Psoas muscle (tissue), 8 donors: ENCODE results near the gene PRKN. TPM values are rescaled to one million over a fixed set of nuclear protein-coding genes. Genes with fewer than 3 reads are reported as not detected.

ENCODE experiments used
- ATAC-seq, 4 donors: fragments of 200-7000 bp; cut with Tn5 transposase; one replicate each; pipeline ENCODE4 v1.9.1; 2020; ENCODE audit warnings: moderate library complexity in 3 of 4, mild to moderate bottlenecking in 2 of 4
- DNase-seq, 2 donors: peaks; one replicate each; pipeline ENCODE4 v3.0.0-alpha.2; 2020
- H3K27ac ChIP-seq: fragments of 200-600 bp; one replicate; pipeline ENCODE4 v1.8.0; 2022
- H3K27me3 ChIP-seq, 3 donors: fragments of 200-600 bp in 1 of 3; one replicate each; pipeline versions ENCODE4 v1.6.1 to v1.8.0; 2013 to 2022; ENCODE audit warnings: low read length in 2 of 3, mild to moderate bottlenecking in 2 of 3, moderate library complexity in 1 of 3; ENCODE audit not compliant: insufficient read depth in 3 of 3
- H3K36me3 ChIP-seq, 2 donors: fragments of 200-600 bp in 1 of 2; one replicate each; pipeline versions ENCODE4 v1.6.1 to v1.8.0; 2013 to 2022; ENCODE audit warnings: low read depth in 1 of 2, mild to moderate bottlenecking in 1 of 2, moderate library complexity in 1 of 2; ENCODE audit not compliant: insufficient read depth in 1 of 2
- H3K4me1 ChIP-seq: fragments of 200-600 bp; one replicate; pipeline ENCODE4 v1.8.0; 2022
- H3K4me3 ChIP-seq: fragments of 200-600 bp; one replicate; pipeline ENCODE4 v1.8.0; 2022; ENCODE audit warnings: mild to moderate bottlenecking
- H3K9me3 ChIP-seq: fragments of 200-600 bp; one replicate; pipeline ENCODE4 v1.8.0; 2022
- CTCF ChIP-seq: fragments of 200-600 bp; IDR thresholded peaks from one replicate; pipeline ENCODE4 v1.8.0; 2022; ENCODE audit warnings: antibody characterized with exemption
- WGBS, 3 donors: extraction: QIAGEN DNeasy Blood & Tissue Kit; methylation state at CpG; one replicate each; pipeline versions ENCODE4 v1.1.6 to v1.1.7; 2013; 5-methylcytosine and 5-hydroxymethylcytosine counted together
- intact Hi-C, 2 donors: fragments of 100-400 bp; cut with DNase I; formaldehyde crosslinking; loops; one replicate each; pipeline versions ENCODE4 v1.11.0 to v1.14.2; 2022
- polyA plus RNA-seq, 3 donors: library from polyadenylated mRNA; stranded (reverse); fragments of 200-250 nt; gene quantifications; one replicate each; pipeline ENCODE4 v1.2.3, GENCODE V29; 2013
- total RNA-seq, 4 donors: library from RNA; stranded (reverse); fragmentation: NEBNext Ultra II Directional in 2 of 4; extraction: Animal tissue kit (Norgen Biotek cat#: 25700) in 2 of 4; gene quantifications; one replicate each; pipeline versions ENCODE4 v1.2.1 to v1.2.4, GENCODE V29; 2021 to 2023
- donor health status: healthy with polysubstance abuse.
- donor health status: DM: no; HTN: no; CAD: no; lungs with moderate emphysema.
- donor health status: Bipolar disorder and iron deficiency.
- donor health status: healthy.
- donor health status: DM: yes; HTN: yes; CAD: no.
- donor health status: DM: no; HTN: no; CAD: no.
- donor health status: DM: no; HTN: no; CAD: no.
- donor health status: DM: yes; HTN: yes; CAD: no.

The PRKN gene
- total and polyA plus RNA-seq, 7 donors = 1.5 to 19.5 (median 11.7) TPM

- H3K27me3 ChIP-seq = no peaks in the 10 kb centered on the region
- intact Hi-C loops = no loop called here
- no peak overlapping the region for H3K4me3 ChIP-seq
- WGBS, 3 donors = 84 to 87% (median 86%) methylated on average over 5 of the region's 5 CpGs
- H3K27ac ChIP-seq = no peak overlapping the region
- no peaks in the 10 kb centered on the region for H3K9me3 ChIP-seq
- H3K36me3 ChIP-seq = no peaks in the 10 kb centered on the region
- no peak for ATAC-seq
- no peak for DNase-seq
- peaks cover 8% of the 10 kb centered on the region for H3K4me1 ChIP-seq
- TF ChIP-seq CTCF = no peak
Measured at GRCh38 chr6:162685586-162685985, 42.0 kb downstream of the PRKN start.

- Histone ChIP-seq H3K4me1 (peaks cover 7% of the 10 kb centered on the region), H3K27me3 (no peaks in the 10 kb centered on the region), H3K4me3 (no peak overlapping the region), H3K27ac (no peak overlapping the region), H3K9me3 (no peaks in the 10 kb centered on the region), H3K36me3 (no peaks in the 10 kb centered on the region)
- ATAC-seq = no peak
- intact Hi-C loops = no loop called here
- 70 to 80% (median 75%) methylated on average over 3 of the region's 3 CpGs for WGBS, 3 donors
- TF ChIP-seq CTCF = no peak
- DNase-seq = no peak
Measured at GRCh38 chr6:162684961-162685360, 42.6 kb downstream of the PRKN start.

GRCh38 chr6:162684052-162684451, 43.5 kb downstream of the PRKN start:
- Histone ChIP-seq H3K4me3 (no peak overlapping the region), H3K27ac (no peak overlapping the region), H3K36me3 (no peaks in the 10 kb centered on the region), H3K9me3 (no peaks in the 10 kb centered on the region), H3K4me1 (peaks cover 7% of the 10 kb centered on the region), H3K27me3 (no peaks in the 10 kb centered on the region)
- intact Hi-C loops = no loop called here
- TF ChIP-seq CTCF = no peak
- 72 to 83% (median 78%) methylated on average over 1 of the region's 1 CpG for WGBS, 3 donors
- ATAC-seq (no peak), DNase-seq (no peak)

GRCh38 chr6:162683135-162683534, 44.4 kb downstream of the PRKN start:
- no peak overlapping the region for H3K27ac ChIP-seq
- H3K36me3 ChIP-seq = no peaks in the 10 kb centered on the region
- intact Hi-C loops = no loop called here
- no peak for DNase-seq
- no peak for ATAC-seq
- TF ChIP-seq CTCF = no peak
- H3K9me3 ChIP-seq = no peaks in the 10 kb centered on the region
- no peaks in the 10 kb centered on the region for H3K27me3 ChIP-seq
- no peak overlapping the region for H3K4me3 ChIP-seq
- peaks cover 7% of the 10 kb centered on the region for H3K4me1 ChIP-seq
- 41 to 63% (median 54%) methylated on average over 4 of the region's 4 CpGs for WGBS, 3 donors

GRCh38 chr6:162681447-162681846, 46.1 kb downstream of the PRKN start:
- no peaks in the 10 kb centered on the region for H3K27me3 ChIP-seq
- ATAC-seq (no peak), DNase-seq (no peak)
- H3K27ac ChIP-seq = no peak overlapping the region
- no peak overlapping the region for H3K4me3 ChIP-seq
- peaks cover 7% of the 10 kb centered on the region for H3K4me1 ChIP-seq
- intact Hi-C loops = no loop called here
- no peaks in the 10 kb centered on the region for H3K9me3 ChIP-seq
- H3K36me3 ChIP-seq = no peaks in the 10 kb centered on the region
- 60 to 72% (median 64%) methylated on average over 1 of the region's 1 CpG for WGBS, 3 donors
- TF ChIP-seq CTCF = no peak
